Mesothelial cell of epicardium (in vitro differentiated cells): Measurements from ENCODE around the gene NAT14. TPM values are rescaled to one million over a fixed set of nuclear protein-coding genes. Genes with fewer than 3 reads are reported as not detected.
"Not testable (repeated sequence)": the region's sequence is repeated elsewhere in the genome, so short reads cannot be mapped to it uniquely, and the experiment has no call there.

Source experiments
- DNase-seq, 2 experiments: peaks; one replicate each; pipeline ENCODE4 v3.0.0; 2021; ENCODE audit warnings: low spot score in 2 of 2; ENCODE audit not compliant: unreplicated experiment in 2 of 2
- H3K27ac Mint-ChIP-seq: 2 replicates; pipeline ENCODE4 v1.8.0; 2021; ENCODE audit warnings: mixed read lengths
- H3K27me3 Mint-ChIP-seq: 2 replicates; pipeline ENCODE4 v1.8.0; 2021; ENCODE audit warnings: low read depth, mixed read lengths
- H3K36me3 Mint-ChIP-seq: 2 replicates; pipeline ENCODE4 v1.8.0; 2021; ENCODE audit warnings: mixed read lengths
- H3K4me1 Mint-ChIP-seq: 2 replicates; pipeline ENCODE4 v1.8.0; 2021; ENCODE audit warnings: mixed read lengths
- H3K4me3 Mint-ChIP-seq: 2 replicates; pipeline ENCODE4 v1.8.0; 2021; ENCODE audit warnings: mild to moderate bottlenecking, moderate library complexity, mixed read lengths
- H3K9me3 Mint-ChIP-seq: 2 replicates; pipeline ENCODE4 v1.8.0; 2021; ENCODE audit warnings: mixed read lengths
- CTCF ChIP-seq: fragments of 200-600 bp; sonication (generic); IDR thresholded peaks from one replicate; pipeline ENCODE4 v1.5.0; 2021; ENCODE audit warnings: antibody characterized with exemption; ENCODE audit not compliant: unreplicated experiment
- total RNA-seq: library from RNA; stranded (reverse); gene quantifications from 3 replicates; pipeline ENCODE4 v1.2.1, GENCODE V29; 2021

NAT14 gene
- total RNA-seq, 1 donor from 2014 or later: 54.4 TPM

GRCh38 chr19:55444646-55445045 lies 40.3 kb upstream of the NAT14 start:
- Mint-ChIP-seq H3K4me1 (peaks cover 11% of the 10 kb centered on the region), H3K9me3 (no peaks in the 10 kb centered on the region), H3K4me3 (no peak overlapping the region), H3K27me3 (peaks cover 66% of the 10 kb centered on the region), H3K27ac (no peak overlapping the region), H3K36me3 (no peaks in the 10 kb centered on the region)
- no peak for DNase-seq
- TF ChIP-seq CTCF: no peak

GRCh38 chr19:55446060-55446459 lies 38.9 kb upstream of the NAT14 start:
- Mint-ChIP-seq H3K9me3 (no peaks in the 10 kb centered on the region), H3K4me3 (no peak overlapping the region), H3K27ac (no peak overlapping the region), H3K36me3 (no peaks in the 10 kb centered on the region), H3K4me1 (peaks cover 8% of the 10 kb centered on the region), H3K27me3 (peaks cover 60% of the 10 kb centered on the region)
- DNase-seq: no peak
- TF ChIP-seq CTCF: no peak

GRCh38 chr19:55447421-55448174 lies 37.4 kb upstream of the NAT14 start:
- H3K9me3 Mint-ChIP-seq: no peaks in the 10 kb centered on the region
- no peak for TF ChIP-seq CTCF
- DNase-seq: no peak
- H3K4me3 Mint-ChIP-seq: no peak overlapping the region
- H3K27me3 Mint-ChIP-seq: peaks cover 57% of the 10 kb centered on the region
- H3K27ac Mint-ChIP-seq: no peak overlapping the region
- peaks cover 6% of the 10 kb centered on the region for H3K4me1 Mint-ChIP-seq
- no peaks in the 10 kb centered on the region for H3K36me3 Mint-ChIP-seq

- not testable (repeated sequence) for H3K4me3 Mint-ChIP-seq, H3K9me3 Mint-ChIP-seq, DNase-seq, H3K36me3 Mint-ChIP-seq, H3K27ac Mint-ChIP-seq, H3K4me1 Mint-ChIP-seq
- H3K27me3 Mint-ChIP-seq: peaks cover 57% of the 10 kb centered on the region
Observed at GRCh38 chr19:55448175-55448490, 36.9 kb upstream of the NAT14 start.

- TF ChIP-seq CTCF: no peak
- DNase-seq: no peak
- Mint-ChIP-seq H3K4me3 (no peak overlapping the region), H3K4me1 (peaks cover 7% of the 10 kb centered on the region), H3K27ac (no peak overlapping the region), H3K9me3 (no peaks in the 10 kb centered on the region), H3K27me3 (peaks cover 52% of the 10 kb centered on the region), H3K36me3 (no peaks in the 10 kb centered on the region)
Observed at GRCh38 chr19:55449469-55449868, 35.5 kb upstream of the NAT14 start.

- Mint-ChIP-seq H3K36me3 (peaks cover 3% of the 10 kb centered on the region), H3K27me3 (peaks cover 35% of the 10 kb centered on the region), H3K4me3 (peak overlapping the region; percentile 60), H3K27ac (no peak overlapping the region), H3K4me1 (peaks cover 7% of the 10 kb centered on the region), H3K9me3 (no peaks in the 10 kb centered on the region)
- no peak for DNase-seq
- TF ChIP-seq CTCF: no peak
Observed at GRCh38 chr19:55451163-55451964, 33.6 kb upstream of the NAT14 start.
